Neuronal stem cell (in vitro differentiated cells): ENCODE measurements around the gene SLITRK2. TPM values are rescaled to one million over a fixed set of nuclear protein-coding genes. Genes with fewer than 3 reads are reported as not detected.

ENCODE experiments used
- DNase-seq: peaks from one replicate; pipeline ENCODE4 v3.0.0-alpha.2; 2013; ENCODE audit warnings: low spot score
- H2AFZ ChIP-seq: one replicate; pipeline ENCODE4 v1.6.1; 2013; ENCODE audit warnings: mild to moderate bottlenecking, low read length, inconsistent platforms
- H2AK5ac ChIP-seq: 2 replicates; pipeline ENCODE4 v1.6.1; 2013; ENCODE audit warnings: low read depth, mild to moderate bottlenecking, inconsistent platforms, low read length, moderate library complexity, mixed read lengths
- H2BK120ac ChIP-seq: 2 replicates; pipeline ENCODE4 v1.6.1; 2013; ENCODE audit warnings: low read depth, mild to moderate bottlenecking, inconsistent platforms, low read length, moderate library complexity, mixed read lengths
- H2BK12ac ChIP-seq: one replicate; pipeline ENCODE4 v1.6.1; 2013; ENCODE audit warnings: low read length, inconsistent platforms
- H2BK15ac ChIP-seq: 2 replicates; pipeline ENCODE4 v1.6.1; 2013; ENCODE audit warnings: mild to moderate bottlenecking, low read length, inconsistent platforms, mixed read lengths
- H2BK5ac ChIP-seq: one replicate; pipeline ENCODE4 v1.6.1; 2013; ENCODE audit warnings: inconsistent platforms, mild to moderate bottlenecking, low read length, moderate library complexity
- H3K14ac ChIP-seq: one replicate; pipeline ENCODE4 v1.6.1; 2013; ENCODE audit warnings: low read length, inconsistent platforms
- H3K18ac ChIP-seq: 2 replicates; pipeline ENCODE4 v1.6.1; 2013; ENCODE audit warnings: low read length, inconsistent platforms
- H3K23ac ChIP-seq: 2 replicates; pipeline ENCODE4 v1.6.1; 2013; ENCODE audit warnings: low read depth, mild to moderate bottlenecking, mixed read lengths, low read length, inconsistent platforms; ENCODE audit not compliant: poor library complexity
- H3K27ac ChIP-seq: replicated peaks from 3 replicates; pipeline ENCODE4 v1.5.1; 2013; ENCODE audit warnings: low read length, inconsistent platforms
- H3K27me3 ChIP-seq, 3 experiments: 2 replicates each; pipeline ENCODE4 v1.6.1; 2013; ENCODE audit warnings: low read length in 3 of 3, mild to moderate bottlenecking in 2 of 3, inconsistent platforms in 1 of 3, low read depth in 1 of 3, mixed read lengths in 1 of 3, moderate library complexity in 1 of 3; ENCODE audit not compliant: control insufficient read depth in 3 of 3, insufficient read depth in 3 of 3
- H3K36me3 ChIP-seq, 2 donors: replicated peaks in 1 of 2; 2 replicates each; pipeline ENCODE4 v1.6.1; 2013; ENCODE audit warnings: low read length in 2 of 2; ENCODE audit not compliant: control insufficient read depth in 2 of 2, insufficient read depth in 2 of 2
- H3K4ac ChIP-seq: 2 replicates; pipeline ENCODE4 v1.6.1; 2013; ENCODE audit warnings: inconsistent platforms, mild to moderate bottlenecking, low read length, moderate library complexity
- H3K4me1 ChIP-seq, 2 donors: 1 replicate in 1 of 2; 2 replicates in 1 of 2; pipeline ENCODE4 v1.6.1; 2013; ENCODE audit warnings: low read length in 2 of 2, low read depth in 1 of 2; ENCODE audit not compliant: control insufficient read depth in 2 of 2, insufficient read depth in 1 of 2
- H3K4me2 ChIP-seq: one replicate; pipeline ENCODE4 v1.6.1; 2013; ENCODE audit warnings: mild to moderate bottlenecking, low read length, inconsistent platforms; ENCODE audit not compliant: insufficient read depth, poor library complexity, severe bottlenecking
- H3K4me3 ChIP-seq, 2 donors: 2 replicates each; pipeline ENCODE4 v1.5.1; 2013; ENCODE audit warnings: low read length in 2 of 2, mild to moderate bottlenecking in 2 of 2, inconsistent platforms in 1 of 2, moderate library complexity in 1 of 2
- H3K79me1 ChIP-seq: one replicate; pipeline ENCODE4 v1.6.1; 2013; ENCODE audit warnings: low read depth, mild to moderate bottlenecking, inconsistent platforms, low read length, moderate library complexity
- H3K9ac ChIP-seq: one replicate; pipeline ENCODE4 v1.6.1; 2013; ENCODE audit warnings: mild to moderate bottlenecking, low read depth, low read length, inconsistent platforms; ENCODE audit not compliant: poor library complexity
- H3K9me3 ChIP-seq, 2 donors: replicated peaks in 1 of 2; 2 replicates each; pipeline versions ENCODE3 to v1.6.1; 2013; ENCODE audit warnings: low read length in 2 of 2, mild to moderate bottlenecking in 2 of 2, inconsistent platforms in 1 of 2, low read depth in 1 of 2, mixed read lengths in 1 of 2, moderate library complexity in 1 of 2; ENCODE audit not compliant: control insufficient read depth in 2 of 2, insufficient read depth in 1 of 2
- H4K8ac ChIP-seq: one replicate; pipeline ENCODE4 v1.6.1; 2013; ENCODE audit warnings: low read depth, mild to moderate bottlenecking, inconsistent platforms, low read length, moderate library complexity
- H4K91ac ChIP-seq: one replicate; pipeline ENCODE4 v1.6.1; 2013; ENCODE audit warnings: low read length, low read depth, mild to moderate bottlenecking, inconsistent platforms; ENCODE audit not compliant: poor library complexity
- WGBS, 2 donors: extraction: QIAGEN DNeasy Blood & Tissue Kit; methylation state at CpG; one replicate each; pipeline ENCODE4 v1.1.7; 2013; ENCODE audit warnings: missing lambda C conversion rate in 2 of 2, mixed read lengths in 1 of 2; ENCODE audit not compliant: insufficient read length in 2 of 2, insufficient replicate concordance in 1 of 2; ENCODE audit errors: extremely low coverage in 2 of 2; 5-methylcytosine and 5-hydroxymethylcytosine counted together
- small RNA-seq: library from polyadenylated mRNA; stranded (forward); fragments of <200 nt; extraction: miRNeasy Mini kit (QIAGEN cat#:217004); gene quantifications from one replicate; pipeline ENCODE3, GENCODE V24; 2013; ENCODE audit not compliant: insufficient read depth

Gene SLITRK2

DNA sequence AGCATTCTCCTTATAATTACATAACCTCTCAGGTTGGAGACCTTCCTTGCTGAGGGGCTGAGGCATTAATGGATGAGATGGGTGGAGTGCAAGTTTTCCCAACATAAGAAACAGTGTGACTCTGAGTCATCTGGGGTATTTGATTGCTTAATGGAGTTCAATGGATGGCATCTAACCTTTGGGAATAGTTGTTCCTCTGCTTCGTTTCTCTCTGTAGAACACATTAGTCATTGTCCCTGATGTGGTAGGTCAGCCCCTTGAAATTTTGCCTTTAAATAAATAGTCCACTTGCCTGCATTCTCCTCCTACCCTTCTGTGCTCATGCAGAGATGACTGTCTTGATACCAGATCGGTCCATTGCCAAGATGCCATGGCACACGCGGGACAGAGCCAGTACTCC lies 38.6 kb downstream of the SLITRK2 start:
- Histone ChIP-seq H3K79me1 (no peaks in the 10 kb centered on the region), H3K27me3 (no peaks in the 10 kb centered on the region), H3K4me3 (no peak overlapping the region), H3K14ac (no peak overlapping the region), H3K4me1 (no peaks in the 10 kb centered on the region), H2BK5ac (no peak overlapping the region), H4K91ac (no peak overlapping the region), H3K18ac (no peak overlapping the region), H2AFZ (no peak overlapping the region), H2BK120ac (no peak overlapping the region), H3K4ac (no peak overlapping the region), H2AK5ac (no peak overlapping the region), H3K9ac (no peak overlapping the region), H2BK15ac (no peak overlapping the region), H4K8ac (no peak overlapping the region), H2BK12ac (no peak overlapping the region), H3K4me2 (no peak overlapping the region), H3K9me3 (no peaks in the 10 kb centered on the region), H3K27ac (no peak overlapping the region), H3K36me3 (no peaks in the 10 kb centered on the region), H3K23ac (no peak overlapping the region)
- no peak for DNase-seq
- WGBS, 2 donors, result no CpG with 5 or more reads among the region's 4 CpGs

DNA sequence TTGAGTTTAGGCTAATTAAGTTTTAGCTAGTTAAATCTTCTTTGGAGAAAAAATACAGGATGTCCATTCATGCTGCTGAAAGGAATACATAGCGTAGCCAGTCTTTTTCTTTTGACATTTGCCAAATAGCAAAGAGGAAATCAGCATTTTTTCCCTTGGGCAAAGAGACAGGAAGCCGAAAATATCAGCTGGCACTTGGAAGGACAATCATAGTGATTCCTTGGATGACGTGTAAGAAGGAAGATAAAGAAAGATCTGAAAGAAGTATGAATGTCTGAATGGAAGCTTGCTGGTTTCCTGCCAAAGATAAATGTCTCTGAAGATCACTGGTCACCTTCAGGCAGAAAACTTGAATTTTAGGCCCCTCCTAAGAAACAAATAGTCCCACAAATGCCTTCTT lies 44.2 kb downstream of the SLITRK2 start:
- H3K23ac ChIP-seq, result no peak overlapping the region
- no peaks in the 10 kb centered on the region for H3K4me1 ChIP-seq
- H3K27me3 ChIP-seq, result no peaks in the 10 kb centered on the region
- H4K91ac ChIP-seq, result no peak overlapping the region
- DNase-seq, result no peak
- H3K4me3 ChIP-seq, result no peak overlapping the region
- no peaks in the 10 kb centered on the region for H3K9me3 ChIP-seq
- no peak overlapping the region for H3K14ac ChIP-seq
- H3K4me2 ChIP-seq, result no peak overlapping the region
- no peak overlapping the region for H2AK5ac ChIP-seq
- no CpG with 5 or more reads among the region's 3 CpGs for WGBS, 2 donors
- no peak overlapping the region for H2BK12ac ChIP-seq
- no peak overlapping the region for H2BK15ac ChIP-seq
- no peak overlapping the region for H3K18ac ChIP-seq
- no peak overlapping the region for H3K4ac ChIP-seq
- H4K8ac ChIP-seq, result no peak overlapping the region
- no peak overlapping the region for H3K27ac ChIP-seq
- H2AFZ ChIP-seq, result no peak overlapping the region
- no peaks in the 10 kb centered on the region for H3K36me3 ChIP-seq
- H3K9ac ChIP-seq, result no peak overlapping the region
- no peaks in the 10 kb centered on the region for H3K79me1 ChIP-seq
- H2BK5ac ChIP-seq, result no peak overlapping the region
- no peak overlapping the region for H2BK120ac ChIP-seq

DNA sequence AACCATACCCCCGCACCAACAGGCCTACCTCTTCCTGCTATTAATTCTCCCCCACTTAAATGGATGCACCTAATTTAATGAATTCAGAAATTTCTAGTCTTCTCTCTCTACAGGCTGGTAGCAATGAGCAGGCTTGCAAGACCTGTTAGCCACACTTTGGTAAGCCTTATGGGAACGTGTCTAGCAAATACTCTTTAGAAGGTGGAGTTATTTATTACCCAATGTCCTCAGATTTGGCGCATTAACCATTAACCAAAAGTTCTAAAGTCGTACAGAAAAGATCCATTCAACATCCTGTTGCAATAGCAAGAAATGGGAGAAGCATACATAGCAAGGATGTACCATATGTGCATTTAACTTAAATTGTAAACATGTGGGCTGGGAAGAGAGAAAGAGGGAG lies 47.5 kb downstream of the SLITRK2 start:
- Histone ChIP-seq H2BK12ac (no peak overlapping the region), H3K36me3 (no peaks in the 10 kb centered on the region)
- no CpG with 5 or more reads among the region's 4 CpGs for WGBS, 2 donors

More for the DNA sequence above, 47.5 kb downstream of the SLITRK2 start:
- H3K9ac ChIP-seq, result no peak overlapping the region
- H3K4me3 ChIP-seq, result no peak overlapping the region
- no peaks in the 10 kb centered on the region for H3K9me3 ChIP-seq
- H2AK5ac ChIP-seq, result no peak overlapping the region
- no peak overlapping the region for H2AFZ ChIP-seq
- H3K4me2 ChIP-seq, result no peak overlapping the region
- no peaks in the 10 kb centered on the region for H3K79me1 ChIP-seq
- no peaks in the 10 kb centered on the region for H3K4me1 ChIP-seq
- H2BK15ac ChIP-seq, result no peak overlapping the region
- no peak overlapping the region for H4K91ac ChIP-seq
- H3K23ac ChIP-seq, result no peak overlapping the region
- no peak overlapping the region for H2BK5ac ChIP-seq
- no peak overlapping the region for H3K14ac ChIP-seq
- H3K27me3 ChIP-seq, result no peaks in the 10 kb centered on the region
- no peak overlapping the region for H3K27ac ChIP-seq
- no peak overlapping the region for H3K18ac ChIP-seq
- no peak for DNase-seq
- no peak overlapping the region for H2BK120ac ChIP-seq
- no peak overlapping the region for H3K4ac ChIP-seq
- no peak overlapping the region for H4K8ac ChIP-seq

Small RNA genes within 50 kb of the gene (small RNA-seq; reads per million reads assigned to genes)
- not detected for gene AL109653.1
